WTC11 (cell line): ENCODE data around the gene RNF167.

ENCODE experiments used
- CTCF ChIP-seq: fragments of 200-600 bp; IDR thresholded peaks from 2 replicates; pipeline ENCODE4 v1.8.0; 2022; ENCODE audit warnings: antibody characterized with exemption
- E2F4 ChIP-seq: sonication (generic); formaldehyde crosslinking; IDR thresholded peaks from 2 replicates; pipeline ENCODE4 v1.8.1; 2022; ENCODE audit warnings: low read depth, mild to moderate bottlenecking, moderate library complexity, missing genetic modification reagents, borderline replicate concordance
- MAX ChIP-seq: sonication (generic); formaldehyde crosslinking; IDR thresholded peaks from 2 replicates; pipeline ENCODE4 v1.8.0; 2022; ENCODE audit warnings: mild to moderate bottlenecking, missing genetic modification reagents
- MXD4 ChIP-seq: fragments of 250-450 bp; sonication (Bioruptor Pico); IDR thresholded peaks from 2 replicates; pipeline ENCODE4 v1.8.0; 2021; ENCODE audit warnings: mild to moderate bottlenecking, moderate library complexity, borderline replicate concordance
- NFE2L1 ChIP-seq: sonication (generic); formaldehyde crosslinking; IDR thresholded peaks from 2 replicates; pipeline ENCODE4 v1.8.1; 2023; ENCODE audit warnings: missing genetic modification reagents
- NR1H2 ChIP-seq: sonication (generic); formaldehyde crosslinking; IDR thresholded peaks from 2 replicates; pipeline ENCODE4 v1.9.0; 2021; ENCODE audit warnings: mild to moderate bottlenecking, moderate library complexity, missing genetic modification reagents
- TCF7 ChIP-seq: sonication (generic); formaldehyde crosslinking; IDR thresholded peaks from 2 replicates; pipeline ENCODE4 v1.8.0; 2022; ENCODE audit warnings: mild to moderate bottlenecking, low read depth, missing genetic modification reagents, moderate library complexity

DNA sequence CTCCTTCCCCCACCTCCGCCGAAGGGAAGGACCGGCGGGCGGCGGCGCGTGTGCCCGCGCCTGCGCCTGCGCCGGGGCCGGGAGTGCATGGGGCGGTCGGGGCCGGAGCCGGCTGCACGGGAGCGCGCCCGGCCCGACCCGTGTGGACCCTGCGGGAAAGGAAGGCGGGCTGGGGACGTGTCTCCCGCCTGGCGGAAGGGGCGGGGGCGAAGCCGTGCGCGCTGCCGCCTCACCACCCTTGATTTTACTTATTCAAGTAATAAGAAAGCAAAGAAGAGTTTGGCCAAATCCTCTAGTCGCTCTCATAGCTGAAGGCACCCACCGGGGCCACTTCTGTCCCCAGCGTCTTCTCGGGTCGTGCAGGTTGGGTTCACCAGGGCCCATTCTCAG lies 8.9 kb downstream of the RNF167 start:
- TF ChIP-seq MAX (no peak), CTCF (no peak), MXD4 (CRISPR knock-in tag) (no peak), NFE2L1 (no peak), E2F4 (CRISPR knock-in tag) (no peak), TCF7 (CRISPR knock-in tag) (no peak), NR1H2 (CRISPR knock-in tag) (no peak)
